Liver (tissue), 9 donors: ENCODE measurements around the gene MEN1. TPM values are rescaled to one million over a fixed set of nuclear protein-coding genes. Genes with fewer than 3 reads are reported as not detected.
"Not testable (repeated sequence)": the region's sequence is repeated elsewhere in the genome, so short reads cannot be mapped to it uniquely, and the experiment has no call there.

Source experiments
- DNase-seq: peaks from one replicate; pipeline ENCODE4 v3.0.0-alpha.2; 2017; ENCODE audit warnings: low spot score
- H3K27ac ChIP-seq, 2 donors: one replicate each; pipeline ENCODE4 v1.7.0; 2013; ENCODE audit warnings: inconsistent platforms in 2 of 2, low read length in 2 of 2, control low read depth in 1 of 2, low read depth in 1 of 2, mild to moderate bottlenecking in 1 of 2
- H3K27me3 ChIP-seq, 4 donors: one replicate each; pipeline versions ENCODE4 v1.6.1 to v1.7.0; 2013; ENCODE audit warnings: low read length in 3 of 4, inconsistent platforms in 1 of 4, mild to moderate bottlenecking in 1 of 4, moderate library complexity in 1 of 4; ENCODE audit not compliant: control insufficient read depth in 4 of 4, insufficient read depth in 4 of 4
- H3K36me3 ChIP-seq, 4 donors: one replicate each; pipeline versions ENCODE4 v1.6.1 to v1.7.0; 2013; ENCODE audit warnings: low read length in 3 of 4, mild to moderate bottlenecking in 3 of 4, low read depth in 1 of 4, moderate library complexity in 1 of 4; ENCODE audit not compliant: control insufficient read depth in 4 of 4, insufficient read depth in 3 of 4
- H3K4me1 ChIP-seq, 4 donors: one replicate each; pipeline versions ENCODE4 v1.6.1 to v1.7.0; 2013; ENCODE audit warnings: low read length in 3 of 4, mild to moderate bottlenecking in 3 of 4, moderate library complexity in 1 of 4; ENCODE audit not compliant: control insufficient read depth in 4 of 4, insufficient read depth in 4 of 4
- H3K4me3 ChIP-seq, 3 donors: one replicate each; pipeline versions ENCODE4 v1.6.1 to v1.7.0; 2013; ENCODE audit warnings: low read length in 3 of 3, control low read depth in 1 of 3, low read depth in 1 of 3, mild to moderate bottlenecking in 1 of 3
- H3K9ac ChIP-seq, 2 donors: one replicate each; pipeline ENCODE4 v1.7.0; 2013; ENCODE audit warnings: low read length in 2 of 2, mild to moderate bottlenecking in 2 of 2, moderate library complexity in 2 of 2, control low read depth in 1 of 2, low read depth in 1 of 2
- H3K9me3 ChIP-seq, 4 donors: one replicate each; pipeline versions ENCODE4 v1.6.1 to v1.7.0; 2013; ENCODE audit warnings: low read length in 3 of 4; ENCODE audit not compliant: control insufficient read depth in 4 of 4
- EGR1 ChIP-seq, 2 donors: IDR thresholded peaks; 2 replicates each; pipeline ENCODE4 v1.6.1; 2016 to 2018; ENCODE audit warnings: antibody characterized with exemption in 2 of 2, low read depth in 2 of 2
- FOXA2 ChIP-seq: IDR thresholded peaks from 2 replicates; pipeline ENCODE4 v1.6.1; 2016; ENCODE audit warnings: antibody characterized with exemption
- JUND ChIP-seq, 2 donors: IDR thresholded peaks; 2 replicates each; pipeline ENCODE4 v1.6.1; 2016; ENCODE audit warnings: antibody characterized with exemption in 2 of 2
- RAD21 ChIP-seq, 2 donors: IDR thresholded peaks; 2 replicates each; pipeline ENCODE4 v1.6.1; 2016; ENCODE audit warnings: antibody characterized with exemption in 2 of 2, mild to moderate bottlenecking in 2 of 2
- TAF1 ChIP-seq: conservative IDR thresholded peaks from 2 replicates; pipeline ENCODE4 v1.6.1; 2016; ENCODE audit warnings: antibody characterized with exemption, mild to moderate bottlenecking
- WGBS: extraction: QIAGEN DNeasy Blood & Tissue Kit; methylation state at CpG from one replicate; pipeline ENCODE4 v1.1.7; 2013; 5-methylcytosine and 5-hydroxymethylcytosine counted together
- polyA plus RNA-seq, 2 donors: library from polyadenylated mRNA; stranded (reverse) in 1 of 2; unstranded in 1 of 2; fragments of 200-250 nt in 1 of 2; fragments of >200 nt in 1 of 2; fragmentation: Nextera tagmentation in 1 of 2; extraction: Ambion mirVana in 1 of 2; gene quantifications; one replicate each; pipeline versions ENCODE4 v1.2.1 to v1.2.3, GENCODE V29; 2013 to 2015
- total RNA-seq, 2 donors: library from RNA; depleted of rRNA; stranded (reverse); fragments of >200 nt; gene quantifications; one replicate each; pipeline ENCODE4 v1.2.3, GENCODE V29; 2014
- TF ChIP-seq, protein P1 (sequence below): fragments of 150-350 bp; IDR thresholded peaks from 2 replicates; pipeline ENCODE4 v1.5.1; 2017; ENCODE audit warnings: improper control_type of control experiment, low read depth, low read length; ENCODE audit not compliant: missing input control
- TF ChIP-seq, protein P2 (sequence below): IDR thresholded peaks from 2 replicates; pipeline ENCODE4 v1.6.1; 2016; ENCODE audit warnings: antibody characterized with exemption
- donor health status: healthy.
- donor health status: healthy.
- donor health status: healthy.
- donor health status: healthy.
- donor health status: healthy.

Gene MEN1
- total and polyA plus RNA-seq, 4 donors, result 9.0 to 15.1 (median 13.4) TPM

DNA sequence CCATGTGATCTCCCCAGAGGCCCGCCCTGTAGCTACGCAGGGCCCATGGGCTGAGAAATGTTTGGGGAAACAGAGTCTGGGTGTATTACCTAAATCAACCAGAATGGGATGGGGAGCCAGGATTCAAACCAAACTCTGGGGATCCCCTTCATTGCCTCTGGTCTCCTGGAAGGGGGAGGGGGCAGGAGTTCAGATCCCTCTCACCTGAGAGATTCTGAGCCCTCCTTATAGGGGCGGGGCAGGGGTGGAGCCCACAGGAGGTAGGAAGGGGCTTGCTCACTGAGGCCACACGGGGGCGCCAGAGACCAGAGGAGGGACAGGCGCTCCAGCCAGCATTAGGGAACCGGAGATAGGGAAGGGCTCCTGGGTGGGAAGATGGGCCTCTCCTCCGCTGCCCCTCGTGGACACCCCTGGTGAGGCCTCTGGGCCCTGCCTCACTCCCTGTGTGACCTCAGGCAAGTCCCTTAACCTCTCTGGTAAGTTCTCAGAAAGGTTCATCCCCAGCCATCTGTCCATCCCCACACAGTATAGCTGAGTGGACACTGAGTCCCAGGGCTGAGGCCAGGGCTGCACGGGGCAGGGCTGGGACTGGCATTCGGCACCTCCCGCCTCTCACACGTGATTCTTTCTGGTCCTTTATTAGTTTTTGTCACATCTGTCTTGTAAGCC is 36.8 kb upstream of the MEN1 start (continued):
- no peak for TF ChIP-seq TAF1

DNA sequence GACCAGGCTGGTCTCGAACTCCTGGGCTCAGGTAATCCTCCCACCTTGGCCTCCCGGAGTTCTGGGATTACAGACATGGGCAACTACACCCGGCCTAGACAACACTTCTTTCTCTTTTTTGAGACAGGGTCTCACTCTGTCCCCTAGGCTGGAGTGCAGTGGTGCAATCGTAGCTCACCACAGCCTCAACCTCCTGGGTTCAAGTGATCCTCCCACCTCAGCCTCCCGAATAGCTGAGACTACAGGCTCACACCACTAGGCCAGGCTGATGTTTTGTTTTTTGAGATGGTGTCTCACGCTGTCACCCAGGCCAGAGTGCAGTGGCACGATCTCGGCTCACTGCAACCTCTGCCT is 35.4 kb upstream of the MEN1 start:
- H3K27ac ChIP-seq, H3K36me3 ChIP-seq, H3K27me3 ChIP-seq, H3K4me3 ChIP-seq, H3K9me3 ChIP-seq, H3K9ac ChIP-seq, DNase-seq: not testable (repeated sequence)
- WGBS, result 93% methylated on average over 8 of the region's 8 CpGs
- peaks cover 16 to 36% (median 30%) of the 10 kb centered on the region in 4 donors for H3K4me1 ChIP-seq

DNA sequence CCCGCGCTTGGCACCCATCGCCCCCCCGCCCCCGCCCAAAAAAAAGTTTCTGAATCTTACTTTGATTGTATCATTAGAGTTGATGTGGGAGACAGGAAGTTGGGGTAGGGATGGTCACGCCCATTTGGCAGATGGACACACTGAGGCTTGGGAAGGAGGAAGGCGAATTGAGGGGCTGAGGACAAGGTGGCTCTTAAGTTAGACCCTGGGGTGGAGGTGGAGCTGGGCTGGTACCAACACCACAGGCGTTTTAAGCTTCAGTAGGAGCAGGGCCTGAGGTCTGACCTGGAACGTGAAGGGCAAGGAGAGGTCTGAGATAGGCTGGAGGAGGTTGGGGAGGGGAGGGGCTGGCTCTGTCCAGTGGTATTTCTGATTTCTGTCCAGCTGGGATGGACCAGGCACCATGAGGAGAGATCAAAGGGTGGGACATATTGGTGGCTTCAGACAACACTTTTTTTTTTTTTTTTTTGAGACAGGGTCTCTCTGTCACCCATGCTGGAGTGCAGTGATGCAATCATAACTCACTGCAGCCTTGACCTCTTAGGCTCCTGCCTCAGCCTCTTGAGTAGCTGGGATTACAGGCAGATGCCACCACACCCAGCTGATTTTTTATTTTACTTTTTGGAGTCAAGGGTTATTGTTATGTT is 34.9 kb upstream of the MEN1 start:
- TF ChIP-seq FOXA2 (no peak), JUND (IDR thresholded peaks at IDR 0.05) (no peak)
- 42% methylated on average over 9 of the region's 9 CpGs for WGBS
- H3K4me1 ChIP-seq, result peaks cover 16 to 36% (median 30%) of the 10 kb centered on the region in 4 donors
- H3K9ac ChIP-seq, result no peak overlapping the region
- no peaks in the 10 kb centered on the region for H3K9me3 ChIP-seq
- H3K27ac ChIP-seq, result no peak overlapping the region
- no peaks in the 10 kb centered on the region for H3K27me3 ChIP-seq
- DNase-seq, result no peak
- H3K36me3 ChIP-seq, result no peaks in the 10 kb centered on the region
- peak overlapping the region in 1 of 3 donors; percentile 50 for H3K4me3 ChIP-seq

DNA sequence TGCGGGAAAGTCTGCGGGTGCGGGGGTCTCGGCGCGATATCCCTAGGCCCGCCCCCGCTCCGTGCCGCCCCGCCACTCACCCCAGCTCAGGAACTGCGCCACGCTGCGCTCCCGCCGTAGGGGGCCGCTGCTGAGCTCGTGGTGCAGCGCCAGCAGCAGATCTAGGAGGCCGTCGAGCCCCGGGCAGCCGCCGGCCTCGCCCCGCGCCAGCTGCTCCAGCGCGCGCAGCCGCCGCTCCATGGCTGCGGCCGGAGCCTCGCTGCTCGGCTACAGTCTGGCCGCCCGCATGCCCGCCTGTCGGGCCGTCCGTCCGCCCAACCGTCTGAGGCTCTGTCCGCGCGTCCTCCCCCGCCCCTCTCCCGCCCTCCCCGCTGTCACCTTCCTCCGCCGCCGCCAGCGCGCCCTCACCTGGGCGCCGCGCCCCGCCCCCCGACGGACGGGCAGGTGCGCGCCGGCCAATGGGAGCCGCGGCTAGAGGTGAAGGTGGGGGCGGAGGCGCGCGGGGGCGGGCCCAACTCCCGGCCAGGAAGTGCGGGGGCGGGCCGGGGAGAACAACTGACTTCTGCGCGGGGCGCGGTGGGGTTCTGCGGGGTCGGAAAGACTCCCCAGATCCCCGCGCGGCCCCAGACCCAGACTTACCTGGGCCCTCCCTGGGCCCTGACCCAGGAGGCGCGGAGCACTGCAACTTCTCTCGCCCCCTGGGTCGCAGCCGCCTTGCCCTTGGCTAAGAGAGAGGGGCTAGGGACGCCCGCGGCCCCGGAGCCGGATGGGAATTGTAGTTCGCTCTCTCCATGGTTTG is 34.2 kb upstream of the MEN1 start, which contains the start of gene CDC42BPG:
Gene CDC42BPG (minus strand): TSS at position 324 of the 799 bp plus-strand sequence. CDS start 84 bp downstream, at position 240.
- Histone ChIP-seq H3K4me3 (peak within 1 kb of the TSS in 2 of 3 donors; percentile 42 to 50), H3K27me3 (no peaks in the 10 kb centered on the region), H3K36me3 (no peaks in the 10 kb centered on the region), H3K27ac (no peak within 1 kb of the TSS), H3K9me3 (no peaks in the 10 kb centered on the region), H3K9ac (no peak within 1 kb of the TSS), H3K4me1 (peaks cover 13 to 30% (median 25%) of the 10 kb centered on the region in 4 donors)
- DNase-seq, result peak; percentile 72
- 4% methylated on average over 96 of the region's 96 CpGs for WGBS
- TF ChIP-seq, protein P1, sequence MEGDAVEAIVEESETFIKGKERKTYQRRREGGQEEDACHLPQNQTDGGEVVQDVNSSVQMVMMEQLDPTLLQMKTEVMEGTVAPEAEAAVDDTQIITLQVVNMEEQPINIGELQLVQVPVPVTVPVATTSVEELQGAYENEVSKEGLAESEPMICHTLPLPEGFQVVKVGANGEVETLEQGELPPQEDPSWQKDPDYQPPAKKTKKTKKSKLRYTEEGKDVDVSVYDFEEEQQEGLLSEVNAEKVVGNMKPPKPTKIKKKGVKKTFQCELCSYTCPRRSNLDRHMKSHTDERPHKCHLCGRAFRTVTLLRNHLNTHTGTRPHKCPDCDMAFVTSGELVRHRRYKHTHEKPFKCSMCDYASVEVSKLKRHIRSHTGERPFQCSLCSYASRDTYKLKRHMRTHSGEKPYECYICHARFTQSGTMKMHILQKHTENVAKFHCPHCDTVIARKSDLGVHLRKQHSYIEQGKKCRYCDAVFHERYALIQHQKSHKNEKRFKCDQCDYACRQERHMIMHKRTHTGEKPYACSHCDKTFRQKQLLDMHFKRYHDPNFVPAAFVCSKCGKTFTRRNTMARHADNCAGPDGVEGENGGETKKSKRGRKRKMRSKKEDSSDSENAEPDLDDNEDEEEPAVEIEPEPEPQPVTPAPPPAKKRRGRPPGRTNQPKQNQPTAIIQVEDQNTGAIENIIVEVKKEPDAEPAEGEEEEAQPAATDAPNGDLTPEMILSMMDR, result peak; percentile 34
- TF ChIP-seq EGR1 (IDR thresholded peaks at IDR 0.05; ENCODE audit: low read depth in 2 of 2) (peak; percentile 72), RAD21 (IDR thresholded peaks at IDR 0.05) (peak in 1 of 2 donors; percentile 59)
- TF ChIP-seq, protein P2, sequence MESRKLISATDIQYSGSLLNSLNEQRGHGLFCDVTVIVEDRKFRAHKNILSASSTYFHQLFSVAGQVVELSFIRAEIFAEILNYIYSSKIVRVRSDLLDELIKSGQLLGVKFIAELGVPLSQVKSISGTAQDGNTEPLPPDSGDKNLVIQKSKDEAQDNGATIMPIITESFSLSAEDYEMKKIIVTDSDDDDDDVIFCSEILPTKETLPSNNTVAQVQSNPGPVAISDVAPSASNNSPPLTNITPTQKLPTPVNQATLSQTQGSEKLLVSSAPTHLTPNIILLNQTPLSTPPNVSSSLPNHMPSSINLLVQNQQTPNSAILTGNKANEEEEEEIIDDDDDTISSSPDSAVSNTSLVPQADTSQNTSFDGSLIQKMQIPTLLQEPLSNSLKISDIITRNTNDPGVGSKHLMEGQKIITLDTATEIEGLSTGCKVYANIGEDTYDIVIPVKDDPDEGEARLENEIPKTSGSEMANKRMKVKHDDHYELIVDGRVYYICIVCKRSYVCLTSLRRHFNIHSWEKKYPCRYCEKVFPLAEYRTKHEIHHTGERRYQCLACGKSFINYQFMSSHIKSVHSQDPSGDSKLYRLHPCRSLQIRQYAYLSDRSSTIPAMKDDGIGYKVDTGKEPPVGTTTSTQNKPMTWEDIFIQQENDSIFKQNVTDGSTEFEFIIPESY, result no peak
